ENCODE results near the gene SLC39A13.
"Not testable (repeated sequence)": the region's sequence is repeated elsewhere in the genome, so short reads cannot be mapped to it uniquely, and the experiment has no call there.

SLC39A13 gene

DNA sequence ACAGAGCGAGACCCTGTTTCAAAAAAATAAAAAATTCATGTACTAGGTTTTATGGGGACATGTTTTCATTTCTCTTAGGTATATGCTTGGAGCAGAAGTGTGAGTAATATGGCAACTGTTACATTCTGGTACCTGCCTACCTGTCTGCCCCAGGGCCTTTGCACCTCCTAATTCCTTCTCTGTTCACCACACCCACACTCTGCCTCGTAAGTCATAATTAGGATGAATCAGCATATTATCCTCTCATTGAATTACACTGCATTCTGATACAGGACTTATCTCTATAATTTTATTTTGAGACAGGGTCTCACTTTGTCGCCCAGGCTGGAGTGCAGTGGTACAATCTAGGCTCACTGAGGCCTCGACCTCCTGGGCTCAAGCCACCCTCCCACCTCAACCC lies 43.6 kb downstream of the SLC39A13 start:
- peak; percentile 68 for DNase-seq (ENCODE audit: low read depth)
- H3K4me3 ChIP-seq (ENCODE audit: low read length): no peak overlapping the region
- TF ChIP-seq CTCF (IDR thresholded peaks at IDR 0.05; ENCODE audit: insufficient read depth, low read depth, low read length, missing control alignments): no peak

GRCh38 chr11:47453365-47453764 lies 45.0 kb downstream of the SLC39A13 start:
- no peak overlapping the region for H3K4me3 ChIP-seq (ENCODE audit: low read length)
- DNase-seq (ENCODE audit: low read depth): no peak
- TF ChIP-seq CTCF (IDR thresholded peaks at IDR 0.05; ENCODE audit: insufficient read depth, low read depth, low read length, missing control alignments): no peak

- not testable (repeated sequence) for H3K4me3 ChIP-seq (ENCODE audit: low read length)
- peak; percentile 93 for TF ChIP-seq CTCF (IDR thresholded peaks at IDR 0.05; ENCODE audit: insufficient read depth, low read depth, low read length, missing control alignments)
- peak; percentile 85 for DNase-seq (ENCODE audit: low read depth)
These were observed 45.9 kb downstream of the SLC39A13 start for GRCh38 chr11:47454258-47454671.

GRCh38 chr11:47460571-47461235 lies 52.3 kb downstream of the SLC39A13 start:
- H3K4me3 ChIP-seq (ENCODE audit: low read length): no peak overlapping the region
- no peak for DNase-seq (ENCODE audit: low read depth)
- TF ChIP-seq CTCF (IDR thresholded peaks at IDR 0.05; ENCODE audit: insufficient read depth, low read depth, low read length, missing control alignments): no peak

- H3K4me3 ChIP-seq (ENCODE audit: low read length): no peak overlapping the region
- DNase-seq (ENCODE audit: low read depth): no peak
- no peak for TF ChIP-seq CTCF (IDR thresholded peaks at IDR 0.05; ENCODE audit: insufficient read depth, low read depth, low read length, missing control alignments)
These were observed 53.5 kb downstream of the SLC39A13 start for GRCh38 chr11:47461876-47462275.

DNA sequence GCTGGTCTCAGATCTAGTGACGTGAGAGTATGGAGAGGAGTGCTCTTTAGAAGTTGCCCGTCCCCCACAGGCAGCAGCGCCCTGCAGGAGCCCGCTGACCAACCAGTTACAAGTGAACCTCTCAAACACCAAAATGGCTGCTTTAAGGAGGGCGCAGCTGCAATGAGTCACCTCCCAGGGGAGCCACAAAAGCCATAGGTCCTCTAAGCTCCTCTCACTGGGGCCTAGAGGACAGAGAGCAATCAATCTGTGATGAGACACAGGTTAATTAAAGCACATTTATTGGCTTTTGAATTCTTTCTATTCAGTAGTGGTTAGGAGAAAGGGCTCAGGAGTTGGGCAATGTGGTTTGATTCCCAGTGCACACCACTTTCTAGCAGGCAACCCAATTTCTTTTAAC lies 56.1 kb downstream of the SLC39A13 start:
- H3K4me3 ChIP-seq (ENCODE audit: low read length): no peak overlapping the region
- no peak for TF ChIP-seq CTCF (IDR thresholded peaks at IDR 0.05; ENCODE audit: insufficient read depth, low read depth, low read length, missing control alignments)
- no peak for DNase-seq (ENCODE audit: low read depth)

All from epithelial cell of esophagus (primary cell).